ENCODE results near the gene PDGFA.

Gene PDGFA

DNA sequence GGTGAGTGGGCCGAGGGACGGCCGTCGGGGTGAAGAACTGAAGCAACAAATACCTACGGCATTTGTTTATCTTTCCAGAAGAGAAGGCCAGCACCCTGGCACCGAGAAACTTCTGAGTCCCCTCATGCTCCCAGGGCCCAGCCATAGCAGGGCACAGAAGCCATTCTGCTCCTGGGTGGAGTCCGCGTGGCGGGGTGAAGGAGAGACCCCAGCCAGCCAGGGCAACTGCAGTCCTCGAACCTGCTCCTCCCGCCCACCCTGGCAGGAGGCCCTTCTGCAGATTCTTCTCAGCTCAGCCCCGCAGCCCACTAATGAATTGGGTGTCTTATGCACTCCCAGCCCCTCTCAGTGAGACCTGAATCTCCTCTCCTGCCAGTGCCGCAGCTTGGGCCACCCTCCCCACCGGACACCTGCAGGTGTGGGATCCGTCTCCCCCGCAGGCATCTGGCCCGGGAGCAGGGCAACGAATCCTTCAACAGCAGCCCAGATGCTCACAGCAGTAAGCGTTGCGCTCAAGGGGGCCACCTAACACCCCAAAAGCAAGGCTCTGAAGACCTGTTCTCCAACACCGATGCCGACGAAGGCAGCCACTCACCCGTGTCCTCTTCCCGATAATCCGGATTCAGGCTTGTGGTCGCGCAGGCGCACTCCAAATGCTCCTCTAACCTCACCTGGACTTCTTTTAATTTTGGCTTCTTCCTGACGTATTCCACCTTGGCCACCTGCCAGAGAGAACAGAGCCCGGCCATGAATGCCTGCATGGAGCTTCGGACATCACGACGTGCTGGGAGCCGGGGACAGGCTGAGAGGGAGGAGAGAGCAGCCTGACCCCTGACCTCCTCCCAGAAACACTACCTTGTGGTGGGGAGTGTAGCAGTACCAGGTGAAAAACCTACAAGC lies 18.9 kb downstream of the PDGFA start:
- no peak for DNase-seq

- DNase-seq, result no peak
These were observed 19.7 kb downstream of the PDGFA start for GRCh38 chr7:499853-500485.

DNA sequence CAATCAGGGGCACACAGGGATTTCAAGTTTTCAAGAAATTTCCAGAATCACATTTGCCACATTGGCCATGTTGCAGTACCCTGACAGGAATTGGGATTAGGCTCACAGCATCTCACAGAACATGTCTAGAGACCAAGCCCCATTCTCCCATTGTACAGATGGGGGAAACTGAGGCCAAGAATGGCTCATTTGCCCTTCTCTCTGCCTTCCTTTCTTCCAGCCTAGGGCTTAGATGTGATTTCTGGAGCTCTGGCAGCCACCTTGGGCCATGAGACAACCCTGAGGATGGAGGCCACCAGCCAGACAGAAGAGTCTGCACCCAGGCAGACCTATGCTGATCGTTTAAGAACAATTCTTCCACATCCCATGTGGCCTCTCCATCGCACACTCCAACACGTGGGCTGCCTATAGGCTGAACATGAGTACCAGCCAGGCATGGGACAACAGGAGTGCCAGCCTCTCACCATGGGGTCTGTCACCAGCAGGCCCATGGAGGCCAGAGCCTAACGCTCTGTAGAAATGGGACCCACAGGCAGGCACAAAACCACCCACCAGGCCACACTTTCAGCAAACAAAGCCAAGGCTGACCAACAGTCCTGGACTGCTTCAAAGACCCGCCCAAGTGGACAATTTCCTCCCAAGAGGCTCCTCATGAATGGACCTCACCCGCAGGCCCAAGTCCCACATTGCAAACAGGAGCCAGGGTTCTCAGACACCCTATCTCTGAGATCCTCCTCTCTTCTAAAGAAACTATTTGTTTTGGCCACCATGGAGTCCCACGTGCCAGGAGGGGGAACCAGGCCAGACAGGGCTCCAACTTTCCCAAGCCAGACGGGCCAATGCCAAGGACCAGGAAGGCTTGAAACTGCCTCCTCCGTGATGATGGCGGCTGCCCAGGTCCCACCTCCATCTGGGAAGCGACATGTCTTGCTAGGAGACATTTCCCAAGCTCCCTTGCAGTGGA lies 20.7 kb downstream of the PDGFA start:
- DNase-seq, result no peak

- no peak for DNase-seq
These were observed 21.5 kb downstream of the PDGFA start for GRCh38 chr7:497946-498655.

DNA sequence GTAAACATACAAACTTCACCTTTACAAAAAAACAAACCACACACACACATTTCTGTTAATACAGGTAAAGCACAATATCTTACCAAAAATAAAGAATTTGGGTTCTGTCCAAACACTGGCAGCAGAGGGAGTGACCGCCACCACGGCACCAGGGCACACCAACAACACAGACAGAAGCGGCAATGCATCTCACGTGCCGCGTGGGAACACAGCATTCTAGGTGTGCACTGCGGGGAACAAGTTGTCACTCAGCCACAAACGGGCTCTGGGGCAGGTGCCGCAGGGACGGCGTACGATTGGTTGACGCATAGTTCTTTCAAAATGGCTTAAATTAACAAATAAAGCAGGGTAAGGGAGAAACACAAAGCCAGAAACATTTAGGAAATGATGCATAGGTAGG lies 22.3 kb downstream of the PDGFA start:
- no peak for DNase-seq

DNA sequence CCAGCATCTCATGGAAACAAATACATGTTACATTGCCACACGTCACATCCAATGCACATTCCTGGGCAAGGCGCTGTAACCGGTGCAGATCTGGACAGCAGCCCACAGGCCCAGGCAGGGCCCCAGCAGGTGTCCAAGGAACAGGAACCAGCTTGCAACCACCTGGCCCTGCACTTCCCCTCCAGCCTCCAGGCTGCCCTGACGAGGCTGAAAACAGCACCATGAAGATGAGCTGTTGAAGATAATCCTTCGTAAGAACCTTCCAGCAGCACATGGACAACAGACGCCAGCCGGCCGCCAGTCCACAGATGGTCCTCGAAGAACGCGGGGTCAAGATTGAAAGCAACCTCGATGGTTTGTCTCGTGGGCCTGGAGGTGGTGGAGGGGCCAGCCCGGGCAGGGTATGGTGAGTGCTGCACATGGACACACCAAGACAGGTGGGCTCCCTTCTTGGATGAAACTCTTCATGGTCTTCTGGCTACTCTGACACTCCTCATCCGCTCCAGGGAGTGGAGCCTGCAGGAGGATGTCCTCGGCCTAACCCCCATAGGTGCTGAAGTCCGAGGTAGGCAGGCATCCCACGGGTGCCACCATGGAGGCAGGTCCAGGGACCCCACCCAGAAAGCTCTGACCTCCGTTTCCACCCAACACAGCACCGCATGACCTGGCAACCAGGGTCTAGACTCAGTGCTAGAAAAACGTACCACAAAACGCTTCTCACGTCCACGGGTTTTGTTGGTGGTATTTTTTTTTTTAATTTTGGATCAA lies 22.9 kb downstream of the PDGFA start:
- DNase-seq, result no peak

DNA sequence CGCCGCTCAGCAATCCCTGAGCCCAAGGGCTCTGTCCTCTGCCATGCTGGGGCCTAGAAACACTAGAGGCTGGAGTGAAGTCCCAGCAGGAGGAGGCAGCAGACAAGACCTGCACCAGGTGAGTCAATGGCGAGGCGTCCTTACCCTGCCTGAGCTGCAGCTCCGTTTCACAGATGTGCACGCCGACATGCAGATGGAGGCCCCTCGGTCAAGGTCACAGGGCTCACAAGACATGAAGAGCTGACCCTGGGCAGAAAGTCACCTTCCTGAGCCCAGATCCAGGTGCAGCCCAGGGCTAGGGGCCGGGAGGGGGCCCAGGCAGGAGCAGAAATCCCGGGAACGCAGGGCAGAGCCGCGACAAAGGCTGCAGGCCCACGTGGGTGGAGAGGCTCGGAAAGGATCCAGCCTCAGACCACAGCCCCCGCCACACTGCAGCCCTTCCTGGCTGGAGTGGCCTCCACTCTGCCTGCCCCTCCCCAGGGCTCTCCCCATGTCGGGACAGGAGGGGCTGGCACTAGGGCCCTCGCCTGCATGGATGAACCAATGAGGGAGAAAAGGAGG lies 23.8 kb downstream of the PDGFA start:
- no peak for DNase-seq

DNA sequence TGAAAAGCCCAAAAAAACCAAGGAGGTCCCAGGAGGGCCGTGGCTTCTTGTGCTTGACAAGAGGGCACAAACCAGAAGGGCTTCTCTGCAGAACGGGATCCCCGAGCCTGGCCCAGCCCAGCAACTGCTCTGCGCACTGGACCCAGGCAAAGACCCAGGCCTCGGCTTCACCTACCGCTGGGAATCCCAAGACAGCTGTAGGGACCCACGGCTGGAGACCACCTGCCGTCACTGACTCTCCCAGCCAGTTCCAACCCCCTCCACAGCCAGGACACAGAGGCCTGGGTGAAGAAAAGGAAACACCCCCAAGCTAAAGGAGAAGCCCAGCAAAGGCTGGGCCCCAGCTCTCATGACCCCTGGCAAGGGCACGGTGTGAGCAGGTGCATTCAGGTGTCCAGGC lies 24.3 kb downstream of the PDGFA start:
- no peak for DNase-seq

- DNase-seq, result no peak
These were observed 24.7 kb downstream of the PDGFA start for GRCh38 chr7:494906-495305.

GRCh38 chr7:494259-494687 lies 25.4 kb downstream of the PDGFA start:
- DNase-seq, result no peak

DNA sequence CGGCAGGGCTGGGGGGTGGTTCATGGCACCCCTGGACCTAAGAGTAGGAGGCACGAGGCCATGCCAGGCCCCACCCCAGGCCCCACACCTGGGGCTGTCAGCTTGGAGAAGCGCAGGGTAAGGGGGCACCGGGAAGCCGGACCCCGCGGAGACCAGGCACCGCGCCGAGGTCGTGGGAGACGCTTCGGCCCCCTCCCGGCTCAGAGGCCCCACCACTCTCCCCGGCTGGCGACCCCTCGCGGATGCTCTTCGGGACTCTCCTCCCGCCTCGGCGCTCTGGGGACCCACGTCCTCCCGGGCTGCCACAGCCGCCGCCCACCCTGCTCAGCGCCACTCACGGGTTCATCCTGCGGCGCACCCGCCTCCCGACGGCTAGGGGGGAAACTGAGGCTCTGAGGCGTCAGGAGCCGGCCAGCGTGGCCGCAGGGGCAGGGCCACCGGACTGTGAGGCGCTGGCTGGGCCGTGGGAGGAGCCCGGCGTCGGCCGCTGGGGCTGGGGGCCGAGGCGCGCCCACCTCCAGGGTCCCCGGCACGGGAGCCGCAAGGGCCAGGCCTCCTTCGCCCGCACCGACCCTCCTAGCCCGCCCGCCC lies 25.9 kb downstream of the PDGFA start:
- DNase-seq, result no peak

GRCh38 chr7:492714-493065 lies 27.0 kb downstream of the PDGFA start:
- DNase-seq, result no peak

DNA sequence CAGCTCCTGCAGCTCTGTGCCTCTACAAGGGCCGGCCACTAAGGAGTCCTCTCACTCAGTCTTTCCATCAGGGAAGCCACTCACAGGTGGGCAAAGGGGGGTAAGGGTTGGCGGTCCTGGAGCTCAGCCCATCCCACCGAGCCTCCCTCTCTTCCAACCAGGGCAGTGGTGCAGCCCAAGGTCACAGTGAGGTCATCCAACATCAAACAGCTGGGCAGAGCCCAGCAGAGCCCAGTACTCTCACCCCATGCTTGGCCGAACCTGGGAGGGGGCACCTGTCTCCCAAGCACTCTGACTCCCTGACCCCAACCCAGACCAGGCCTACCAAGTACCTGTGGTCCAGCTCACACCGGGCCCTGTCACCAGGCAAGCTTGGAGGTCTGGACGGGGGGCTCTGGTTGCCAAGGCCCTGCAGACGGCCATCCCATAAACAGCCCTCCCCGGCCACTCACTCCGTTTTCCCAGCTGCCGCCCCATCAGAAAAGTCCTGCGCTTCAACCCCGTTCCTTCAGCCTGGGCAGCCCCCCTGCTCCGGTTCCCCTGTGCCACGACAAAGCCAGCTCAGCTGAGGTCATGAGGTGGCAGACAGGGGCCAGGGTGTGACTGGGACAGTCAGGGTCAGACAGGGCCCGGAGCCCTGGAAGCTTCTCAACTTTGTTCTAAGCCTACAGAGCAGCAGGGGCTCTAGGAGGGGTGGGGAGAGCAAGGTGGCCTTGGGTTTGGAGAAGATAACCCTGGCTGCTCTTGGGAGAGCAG lies 27.5 kb downstream of the PDGFA start:
- DNase-seq, result no peak

DNA sequence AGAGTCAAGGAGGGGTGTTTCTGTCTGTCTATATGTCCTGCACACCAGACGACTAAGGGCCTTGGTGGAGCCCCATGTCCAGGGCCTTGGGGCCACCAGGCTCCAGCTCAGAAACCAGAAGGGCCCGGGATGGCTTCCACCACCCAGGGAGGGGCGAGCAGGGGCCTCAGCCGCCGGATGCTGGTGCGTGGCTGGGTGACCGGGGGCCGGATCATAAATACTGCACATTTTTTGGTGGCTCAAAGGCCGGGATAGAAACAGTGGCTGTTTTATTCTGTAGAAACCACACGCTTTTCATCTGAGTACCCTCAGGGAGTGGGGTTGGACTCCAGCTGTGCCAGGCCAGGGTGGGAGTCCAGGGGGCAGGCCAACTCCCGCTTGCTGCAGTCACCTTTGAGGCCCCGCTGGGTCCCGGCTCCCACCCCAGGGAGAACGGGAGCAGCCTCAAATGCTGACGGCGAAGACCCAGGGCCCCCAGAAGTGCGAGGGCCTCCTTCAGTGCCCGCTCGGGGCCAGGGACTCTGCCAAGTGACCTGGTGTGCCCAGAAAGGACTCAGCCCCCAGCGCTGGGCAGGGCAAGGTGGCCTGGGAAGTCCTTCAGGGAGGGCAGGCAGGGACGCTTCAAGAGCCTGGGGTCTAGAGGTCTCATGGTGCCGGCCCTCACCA lies 28.2 kb downstream of the PDGFA start:
- DNase-seq, result no peak

GRCh38 chr7:490461-491291 lies 29.0 kb downstream of the PDGFA start:
- DNase-seq, result no peak

GRCh38 chr7:489876-490275 lies 29.8 kb downstream of the PDGFA start:
- DNase-seq, result no peak

DNA sequence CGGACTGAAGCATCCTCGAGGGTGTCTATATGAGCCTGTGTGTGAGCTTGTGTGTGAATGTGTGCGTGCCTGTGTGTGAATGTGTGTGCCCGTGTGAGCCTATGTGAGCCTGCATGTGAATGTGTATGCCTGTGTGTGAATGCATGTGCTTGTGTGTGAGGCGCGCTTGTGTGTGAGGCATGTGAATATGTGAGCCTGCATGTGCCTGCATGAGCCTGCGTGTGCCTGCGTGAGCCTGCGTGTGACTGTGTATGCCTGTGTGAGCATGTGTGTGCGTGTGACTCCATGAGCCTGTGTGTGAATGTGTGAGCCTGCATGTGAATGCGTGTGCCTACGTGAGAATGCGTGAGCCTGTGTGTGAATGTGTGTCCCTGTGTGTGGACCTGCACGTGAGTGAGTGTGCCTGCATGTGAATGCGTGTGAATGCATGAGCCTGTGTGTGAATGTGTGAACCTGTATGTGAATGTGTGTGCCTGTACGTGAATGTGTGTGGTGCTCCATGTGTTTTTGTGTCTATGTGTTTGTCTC lies 33.4 kb downstream of the PDGFA start:
- no peak for DNase-seq

All from CD4-positive, alpha-beta T cell treated with Interferon gamma for 1 hour (primary cell).